GM18507 (cell line): ENCODE measurements around the gene CREB5.

Experiments
- DNase-seq: peaks from one replicate; pipeline ENCODE4 v3.0.0; 2011; ENCODE audit warnings: low read depth; ENCODE audit not compliant: insufficient read length; ENCODE audit errors: extremely low spot score
- FAIRE-seq: peaks from 2 replicates; lab custom pipeline; 2011; peaks lifted over from hg19 to GRCh38; lab: Jason Lieb, UNC

CREB5 gene

GRCh38 chr7:28840592-28840995 lies 428.3 kb downstream of the CREB5 start:
- no peak for FAIRE-seq
- DNase-seq = no peak

GRCh38 chr7:28841766-28842165 lies 429.4 kb downstream of the CREB5 start:
- FAIRE-seq = no peak
- no peak for DNase-seq

GRCh38 chr7:28842769-28843295 lies 430.5 kb downstream of the CREB5 start:
- DNase-seq (no peak), FAIRE-seq (no peak)

- DNase-seq (no peak), FAIRE-seq (no peak)
Measured at GRCh38 chr7:28845106-28845505, 432.8 kb downstream of the CREB5 start.

- no peak for DNase-seq
- no peak for FAIRE-seq
Measured at GRCh38 chr7:28847176-28847575, 434.9 kb downstream of the CREB5 start.

- DNase-seq = no peak
- no peak for FAIRE-seq
Measured at GRCh38 chr7:28847681-28848080, 435.4 kb downstream of the CREB5 start.

- no peak for DNase-seq
- FAIRE-seq = no peak
Measured at GRCh38 chr7:28848906-28849305, 436.6 kb downstream of the CREB5 start.

GRCh38 chr7:28850699-28851098 lies 438.4 kb downstream of the CREB5 start:
- FAIRE-seq (no peak), DNase-seq (no peak)

GRCh38 chr7:28853150-28853549 lies 440.8 kb downstream of the CREB5 start:
- no peak for DNase-seq
- no peak for FAIRE-seq

GRCh38 chr7:28853834-28854749 lies 441.8 kb downstream of the CREB5 start:
- peak; percentile 80 for FAIRE-seq
- DNase-seq = peak; percentile 82

- DNase-seq (no peak), FAIRE-seq (no peak)
Measured at GRCh38 chr7:28854750-28855074, 442.4 kb downstream of the CREB5 start.

- DNase-seq = no peak
- FAIRE-seq = no peak
Measured at GRCh38 chr7:28855538-28856217, 443.4 kb downstream of the CREB5 start.

- no peak for FAIRE-seq
- DNase-seq = no peak
Measured at GRCh38 chr7:28856656-28857055, 444.3 kb downstream of the CREB5 start.

GRCh38 chr7:28858206-28858605 lies 445.9 kb downstream of the CREB5 start:
- FAIRE-seq = no peak
- DNase-seq = no peak

- DNase-seq (no peak), FAIRE-seq (no peak)
Measured at GRCh38 chr7:28858895-28859294, 446.6 kb downstream of the CREB5 start.

- no peak for FAIRE-seq
- no peak for DNase-seq
Measured at GRCh38 chr7:28861825-28862224, 449.5 kb downstream of the CREB5 start.

GRCh38 chr7:28862595-28863272 lies 450.4 kb downstream of the CREB5 start:
- no peak for DNase-seq
- FAIRE-seq = no peak

GRCh38 chr7:28865601-28866144 lies 453.4 kb downstream of the CREB5 start:
- FAIRE-seq (no peak), DNase-seq (no peak)

GRCh38 chr7:28868712-28869111 lies 456.4 kb downstream of the CREB5 start:
- DNase-seq (no peak), FAIRE-seq (no peak)

GRCh38 chr7:28871077-28871476 lies 458.8 kb downstream of the CREB5 start:
- no peak for DNase-seq
- no peak for FAIRE-seq
